Measurements from ENCODE around the gene PACSIN3.
"Not testable (repeated sequence)": the region's sequence is repeated elsewhere in the genome, so short reads cannot be mapped to it uniquely, and the experiment has no call there.

Gene PACSIN3

DNA sequence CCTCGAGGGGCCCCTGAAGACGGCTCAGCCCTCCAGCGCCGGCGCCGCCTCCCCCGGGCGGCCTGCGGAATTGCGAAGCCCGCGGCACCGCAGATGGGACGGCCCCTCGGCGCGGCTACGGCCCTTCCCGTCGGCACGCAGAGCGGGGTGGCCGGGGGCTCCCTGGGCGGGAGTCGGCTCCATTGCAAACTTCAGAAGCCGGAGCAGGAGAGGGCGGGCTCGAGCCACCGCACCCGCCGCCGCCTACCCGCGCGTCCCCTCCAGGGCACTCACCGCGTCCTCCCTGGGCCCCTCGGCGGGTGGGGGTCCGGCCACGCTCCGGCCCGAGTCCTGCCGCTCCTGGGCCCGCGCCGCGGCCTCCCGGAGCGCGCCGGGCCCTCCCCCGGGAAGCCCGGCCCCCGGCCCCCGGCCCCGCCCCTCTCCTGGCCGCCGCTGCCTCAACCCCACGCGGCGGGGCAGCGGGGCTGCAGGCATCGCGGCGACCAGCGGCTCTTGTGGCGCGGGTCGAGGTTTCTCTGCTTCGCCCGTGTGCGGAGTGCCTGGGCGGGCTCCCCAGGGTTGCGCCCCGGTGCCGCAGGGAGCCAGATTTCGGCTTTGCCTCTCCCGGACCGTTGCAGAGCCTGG lies at the start of gene PACSIN3:
TSS of gene PACSIN3 (minus strand) at position 359 of the 624 bp plus-strand sequence. CDS start 3,707 bp downstream, outside the sequence.
- DNase-seq, result no peak

- no peak for DNase-seq
These were observed 48.9 kb upstream of the PACSIN3 start for GRCh38 chr11:47235163-47235562.

DNA sequence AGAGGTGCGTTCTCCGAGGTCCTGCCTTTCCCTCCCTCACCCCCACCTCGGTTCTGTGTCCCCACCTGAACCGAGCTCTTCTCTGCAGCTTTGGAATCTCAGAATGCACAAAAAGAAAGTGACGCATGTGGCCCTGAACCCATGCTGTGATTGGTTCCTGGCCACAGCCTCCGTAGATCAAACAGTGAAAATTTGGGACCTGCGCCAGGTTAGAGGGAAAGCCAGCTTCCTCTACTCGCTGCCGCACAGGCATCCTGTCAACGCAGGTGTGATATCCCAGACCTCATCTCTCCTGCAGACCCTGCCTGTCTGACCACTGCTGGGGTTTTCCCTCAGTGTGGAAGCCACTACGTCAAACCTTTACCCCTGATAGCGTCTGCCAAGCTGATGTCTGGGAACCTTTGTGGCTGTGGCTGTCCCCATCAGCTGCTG lies 48.5 kb upstream of the PACSIN3 start:
- no peak for DNase-seq

- DNase-seq, result no peak
These were observed 47.9 kb upstream of the PACSIN3 start for GRCh38 chr11:47233989-47234668.

DNA sequence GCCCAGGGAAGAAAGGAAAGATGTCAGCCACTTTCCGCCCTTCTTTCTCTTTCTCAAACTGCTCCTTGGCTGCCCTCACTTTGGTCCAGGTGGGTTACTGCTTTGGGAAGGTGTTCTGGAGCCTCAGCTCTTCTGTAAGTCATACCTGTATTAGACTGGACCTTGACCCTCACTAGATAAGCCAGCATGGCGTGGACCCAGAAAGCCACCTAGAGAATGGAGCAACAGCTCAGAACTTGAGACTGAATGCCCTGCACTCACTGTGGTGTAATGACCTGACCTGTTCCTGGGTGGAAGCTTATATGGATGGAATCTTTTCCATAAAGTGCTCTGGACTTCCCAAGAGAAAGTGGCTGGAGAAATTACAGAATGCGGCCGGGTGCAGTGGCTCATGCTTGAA lies 46.8 kb upstream of the PACSIN3 start:
- DNase-seq, result no peak

- no peak for DNase-seq
These were observed 42.9 kb upstream of the PACSIN3 start for GRCh38 chr11:47229161-47229560.

- DNase-seq, result no peak
These were observed 39.5 kb upstream of the PACSIN3 start for GRCh38 chr11:47225552-47226400.

- DNase-seq, result no peak
These were observed 36.5 kb upstream of the PACSIN3 start for GRCh38 chr11:47222696-47223095.

- no peak for DNase-seq
These were observed 34.2 kb upstream of the PACSIN3 start for GRCh38 chr11:47220401-47220821.

DNA sequence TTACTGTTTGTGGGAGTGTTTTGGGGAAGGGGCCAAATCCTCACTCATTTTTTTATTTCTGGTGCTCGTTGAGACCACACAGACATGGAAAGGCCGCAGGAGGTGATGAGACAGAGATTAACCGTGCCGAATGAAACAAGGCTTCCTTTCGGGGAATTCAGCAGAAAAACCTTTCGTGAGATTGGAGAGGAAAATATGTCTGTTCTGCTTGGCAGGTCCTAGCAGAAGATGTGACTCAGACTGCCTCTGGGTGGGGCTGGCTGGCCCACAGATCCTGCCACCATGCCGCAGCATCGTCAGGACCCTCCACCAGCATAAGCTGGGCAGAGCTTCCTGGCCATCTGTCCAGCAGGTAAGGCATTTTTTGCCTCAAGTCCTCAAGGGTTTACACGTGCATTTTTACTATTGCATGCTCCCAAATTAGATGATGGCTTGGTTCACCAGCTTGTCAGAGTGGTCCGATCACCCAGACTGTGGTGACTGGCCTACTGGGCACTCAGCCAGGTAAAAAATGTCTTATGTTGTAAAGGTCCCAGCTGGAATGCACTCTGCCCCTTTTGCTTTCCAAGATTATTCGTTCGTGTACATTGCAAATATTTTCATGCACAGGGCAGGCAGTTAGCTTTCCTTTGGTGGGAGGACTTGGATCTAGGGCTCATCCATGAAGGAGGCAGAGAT lies 30.0 kb upstream of the PACSIN3 start:
- DNase-seq, result peak; percentile 19

GRCh38 chr11:47215366-47215910 lies 29.2 kb upstream of the PACSIN3 start:
- no peak for DNase-seq

DNA sequence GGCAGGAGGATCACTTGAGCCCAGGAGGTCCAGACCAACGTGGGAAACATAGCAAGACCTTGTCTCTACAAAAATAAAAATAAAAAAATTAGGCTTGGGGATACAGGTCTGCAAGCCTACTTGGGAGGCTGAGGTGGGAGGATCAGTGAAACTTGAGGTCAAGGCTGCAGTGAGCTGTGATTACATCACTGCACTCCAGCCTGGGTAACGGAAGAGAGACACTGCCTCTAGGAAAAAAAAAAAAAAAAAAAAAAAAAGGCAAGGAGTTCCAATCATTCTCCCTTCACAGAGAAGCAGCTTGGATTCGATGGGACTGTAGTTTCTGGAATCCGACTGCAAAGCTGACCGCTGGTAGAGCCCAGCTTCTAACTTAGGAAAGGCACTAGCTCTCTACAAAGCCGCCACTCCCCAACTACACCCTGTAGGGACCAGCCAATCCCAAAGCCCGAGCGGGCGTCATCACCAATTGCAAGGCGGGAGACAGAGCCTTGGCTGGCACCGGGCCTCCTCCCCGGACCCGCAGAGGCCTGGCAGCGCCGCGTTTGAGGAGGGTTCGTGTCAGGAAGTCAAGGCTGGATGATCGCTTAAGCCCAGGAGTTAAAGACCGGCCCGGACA lies 27.8 kb upstream of the PACSIN3 start:
- DNase-seq, result peak; percentile 74

GRCh38 chr11:47212938-47213337 lies 26.7 kb upstream of the PACSIN3 start:
- DNase-seq, result no peak

DNA sequence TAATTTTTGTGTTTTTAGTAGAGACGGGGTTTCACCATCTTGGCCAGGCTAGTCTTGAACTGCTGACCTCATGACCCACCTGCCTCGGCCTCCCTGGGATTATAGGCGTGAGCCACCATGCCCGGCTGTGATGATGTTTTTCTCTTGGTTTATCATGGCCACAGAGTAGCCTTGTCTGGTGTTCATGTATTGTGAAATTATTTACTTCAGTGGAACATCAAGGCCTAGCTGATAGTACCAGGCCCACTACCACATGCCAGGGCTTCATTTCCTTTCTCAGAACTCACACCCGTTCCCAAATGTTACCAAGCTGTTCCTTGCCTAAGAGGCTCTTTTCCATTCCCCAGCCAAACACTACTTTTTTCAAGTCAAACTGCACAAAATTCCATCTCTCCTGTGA lies 22.4 kb upstream of the PACSIN3 start:
- no peak for DNase-seq

DNA sequence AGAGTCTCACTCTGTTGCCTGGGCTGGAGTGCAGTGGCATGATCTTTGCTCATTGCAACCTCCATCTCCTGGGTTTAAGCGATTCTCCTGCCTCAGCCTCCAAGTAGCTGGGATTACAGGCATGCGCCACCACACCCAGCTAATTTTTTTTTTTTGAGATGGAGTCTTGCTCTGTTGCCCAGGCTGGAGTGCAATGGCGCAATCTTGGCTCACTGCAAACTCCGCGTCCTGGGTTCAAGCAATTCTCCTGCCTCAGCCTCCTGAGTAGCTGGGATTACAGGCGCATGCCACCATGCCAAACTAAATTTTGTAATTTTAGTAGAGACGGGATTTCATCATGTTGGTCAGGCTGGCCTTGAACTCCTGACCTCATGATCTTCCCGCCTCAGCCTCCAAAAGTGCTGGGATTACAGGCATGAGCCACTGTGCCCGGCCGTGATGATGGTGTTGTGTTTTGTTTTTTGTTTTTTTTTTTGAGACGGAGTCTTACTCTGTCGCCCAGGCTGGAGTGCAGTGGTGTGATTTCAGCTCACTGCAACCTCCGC lies 21.8 kb upstream of the PACSIN3 start:
- DNase-seq, result not testable (repeated sequence)

DNA sequence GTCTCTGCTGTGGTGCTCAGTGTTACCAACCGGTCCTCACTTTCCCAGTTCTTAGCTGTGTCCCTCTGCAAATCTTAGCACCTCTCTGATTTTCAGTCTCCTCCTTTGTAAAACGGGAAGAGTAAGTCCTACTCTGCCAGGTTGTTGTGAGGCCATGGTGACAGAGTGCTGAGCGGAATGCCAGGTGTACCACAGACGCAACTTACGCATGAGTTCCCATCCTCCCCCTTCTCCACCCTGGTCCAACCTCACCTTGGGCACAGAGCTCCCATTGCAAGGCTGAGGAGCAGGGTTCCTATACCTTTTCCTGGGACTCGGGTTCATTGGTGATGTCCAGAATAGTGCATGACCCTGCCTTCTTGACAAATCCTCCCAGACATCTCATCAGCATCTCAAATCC lies 21.2 kb upstream of the PACSIN3 start:
- DNase-seq, result no peak

GRCh38 chr11:47206577-47206976 lies 20.3 kb upstream of the PACSIN3 start:
- DNase-seq, result not testable (repeated sequence)

DNA sequence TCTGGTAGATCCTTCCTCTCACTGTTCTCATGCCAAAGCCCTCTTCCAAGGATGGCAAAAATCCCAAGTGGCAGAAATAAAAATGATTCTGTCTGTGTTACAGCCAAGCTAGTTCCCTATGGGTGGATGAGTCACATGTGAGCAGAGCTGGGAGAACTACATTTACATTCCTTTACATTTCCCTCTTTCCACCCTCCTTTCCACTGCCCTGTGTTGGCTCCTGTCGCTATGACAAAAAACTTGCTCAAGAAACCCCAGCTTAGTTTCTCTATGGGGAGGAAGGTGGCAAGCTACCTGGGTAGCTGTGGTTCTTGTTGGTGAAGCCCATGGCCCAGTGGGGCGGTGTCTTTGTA lies 18.4 kb upstream of the PACSIN3 start:
- DNase-seq, result no peak

DNA sequence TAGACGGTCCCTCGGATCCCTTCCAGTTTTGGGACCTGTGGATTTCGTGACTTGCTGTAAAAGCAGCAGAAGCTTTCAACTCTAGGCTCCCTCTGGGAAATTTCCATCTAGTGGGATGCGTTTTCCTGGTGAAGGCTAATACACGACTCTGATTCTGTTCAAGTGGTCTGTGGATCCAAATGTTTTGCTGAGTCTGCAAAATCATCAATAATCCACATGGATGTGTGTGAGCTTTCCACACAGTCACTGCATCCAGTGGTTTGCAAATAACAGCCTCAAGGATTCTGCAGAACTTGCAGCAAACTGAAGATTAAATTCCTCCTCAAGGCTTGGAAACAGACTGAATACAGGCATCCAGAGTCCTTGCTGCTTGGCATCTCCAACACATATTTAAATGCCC lies 16.3 kb upstream of the PACSIN3 start:
- no peak for DNase-seq

- DNase-seq, result no peak
These were observed 14.8 kb upstream of the PACSIN3 start for GRCh38 chr11:47201015-47201414.

DNA sequence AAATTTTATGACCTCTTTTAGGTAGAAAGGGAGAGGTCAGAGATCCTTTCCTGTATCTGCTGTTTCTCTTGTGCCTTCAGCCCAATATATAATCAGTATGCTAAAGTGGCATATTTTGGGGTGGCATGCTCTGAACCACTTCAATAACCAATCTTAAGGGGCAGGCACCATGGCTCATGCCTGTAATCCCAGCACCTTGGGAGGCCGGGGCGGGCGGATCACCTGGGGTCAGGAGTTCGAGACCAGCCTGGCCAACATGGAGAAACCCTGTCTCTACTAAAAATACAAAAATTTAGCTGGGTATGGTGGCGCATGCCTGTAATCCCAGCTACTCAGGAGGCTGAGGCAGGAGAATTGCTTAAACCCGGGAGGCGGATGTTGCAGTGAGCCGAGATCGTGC lies 11.9 kb upstream of the PACSIN3 start:
- not testable (repeated sequence) for DNase-seq

DNA sequence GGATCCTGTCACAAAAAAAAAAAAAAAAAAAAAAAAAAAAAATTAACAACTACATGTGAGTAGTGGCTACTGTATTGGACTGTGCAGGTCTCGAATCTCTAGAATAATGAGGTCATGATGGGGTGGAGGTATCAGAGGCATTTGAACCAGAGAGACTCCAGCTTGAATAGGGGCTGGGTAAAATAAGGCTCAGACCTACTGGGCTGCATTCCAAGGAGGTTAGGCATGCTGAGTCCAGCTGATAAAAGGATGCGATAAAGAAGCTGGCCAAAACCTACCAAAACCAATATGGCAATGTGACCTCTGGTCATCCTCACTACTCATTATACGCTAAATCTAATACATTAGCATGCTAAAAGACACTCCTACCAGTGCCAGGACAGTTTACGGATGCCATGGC lies 5.9 kb upstream of the PACSIN3 start:
- no peak for DNase-seq

Data from NCI-H1694 treated with DMSO at 0.1 percent for 48 hours (cell line).